ENCODE measurements around the gene MCM5. TPM values are rescaled to one million over a fixed set of nuclear protein-coding genes. Genes with fewer than 3 reads are reported as not detected.
"Not testable (repeated sequence)": the region's sequence is repeated elsewhere in the genome, so short reads cannot be mapped to it uniquely, and the experiment has no call there.

The MCM5 gene
- total RNA-seq, 1 donor from 2014 or later, result 87.6 TPM

GRCh38 chr22:35456757-35457156 is 56.8 kb downstream of the MCM5 start:
- no peak for DNase-seq (ENCODE audit: low read depth)
- no peak for TF ChIP-seq CTCF (conservative IDR thresholded peaks at IDR 0.05; ENCODE audit: low read depth, low read length)
- no peak overlapping the region for H3K4me3 ChIP-seq (ENCODE audit: low read depth, low read length)

- H3K4me3 ChIP-seq (ENCODE audit: low read depth, low read length), result no peak overlapping the region
- DNase-seq (ENCODE audit: low read depth), result no peak
- TF ChIP-seq CTCF (conservative IDR thresholded peaks at IDR 0.05; ENCODE audit: low read depth, low read length), result no peak
Observed at GRCh38 chr22:35457729-35458546, 58.0 kb downstream of the MCM5 start.

- H3K4me3 ChIP-seq (ENCODE audit: low read depth, low read length), result no peak overlapping the region
- no peak for DNase-seq (ENCODE audit: low read depth)
- TF ChIP-seq CTCF (conservative IDR thresholded peaks at IDR 0.05; ENCODE audit: low read depth, low read length), result no peak
Observed at GRCh38 chr22:35458547-35459422, 58.8 kb downstream of the MCM5 start.

GRCh38 chr22:35459423-35459894 is 59.5 kb downstream of the MCM5 start:
- no peak for DNase-seq (ENCODE audit: low read depth)
- TF ChIP-seq CTCF (conservative IDR thresholded peaks at IDR 0.05; ENCODE audit: low read depth, low read length), result no peak
- no peak overlapping the region for H3K4me3 ChIP-seq (ENCODE audit: low read depth, low read length)

GRCh38 chr22:35459976-35460375 is 60.0 kb downstream of the MCM5 start:
- not testable (repeated sequence) for DNase-seq (ENCODE audit: low read depth); H3K4me3 ChIP-seq (ENCODE audit: low read depth, low read length)

GRCh38 chr22:35460688-35461087 is 60.7 kb downstream of the MCM5 start:
- no peak for TF ChIP-seq CTCF (conservative IDR thresholded peaks at IDR 0.05; ENCODE audit: low read depth, low read length)
- DNase-seq (ENCODE audit: low read depth), result no peak
- no peak overlapping the region for H3K4me3 ChIP-seq (ENCODE audit: low read depth, low read length)

GRCh38 chr22:35462498-35463230 is 62.7 kb downstream of the MCM5 start:
- DNase-seq (ENCODE audit: low read depth), result no peak
- no peak for TF ChIP-seq CTCF (conservative IDR thresholded peaks at IDR 0.05; ENCODE audit: low read depth, low read length)
- H3K4me3 ChIP-seq (ENCODE audit: low read depth, low read length), result no peak overlapping the region

All from epithelial cell of proximal tubule (primary cell).